Astrocyte (in vitro differentiated cells and primary cell): Measurements from ENCODE around the gene AGPAT1.

Experiments used
- CTCF ChIP-seq: IDR thresholded peaks from 2 replicates; pipeline ENCODE4 v1.5.1; 2011; ENCODE audit warnings: low read depth, mild to moderate bottlenecking, inconsistent platforms, low read length, moderate library complexity; ENCODE audit not compliant: insufficient read depth
- EZH2 ChIP-seq: IDR thresholded peaks from 2 replicates; pipeline ENCODE4 v1.6.1; 2012; ENCODE audit warnings: mild to moderate bottlenecking, low read length, inconsistent platforms; ENCODE audit not compliant: insufficient read depth

GRCh38 chr6:32120573-32121059, 55.3 kb downstream of the AGPAT1 start:
- no peak for TF ChIP-seq CTCF
- TF ChIP-seq EZH2 = no peak
